Measurements from ENCODE around the gene LMF2. TPM values are rescaled to one million over a fixed set of nuclear protein-coding genes. Genes with fewer than 3 reads are reported as not detected.
A peak's percentile ranks its signal among the peaks of the same experiment; 100 is the strongest.

The LMF2 gene
- total RNA-seq, 2 experiments from 2014 or later: 98.6 to 138 TPM

DNA sequence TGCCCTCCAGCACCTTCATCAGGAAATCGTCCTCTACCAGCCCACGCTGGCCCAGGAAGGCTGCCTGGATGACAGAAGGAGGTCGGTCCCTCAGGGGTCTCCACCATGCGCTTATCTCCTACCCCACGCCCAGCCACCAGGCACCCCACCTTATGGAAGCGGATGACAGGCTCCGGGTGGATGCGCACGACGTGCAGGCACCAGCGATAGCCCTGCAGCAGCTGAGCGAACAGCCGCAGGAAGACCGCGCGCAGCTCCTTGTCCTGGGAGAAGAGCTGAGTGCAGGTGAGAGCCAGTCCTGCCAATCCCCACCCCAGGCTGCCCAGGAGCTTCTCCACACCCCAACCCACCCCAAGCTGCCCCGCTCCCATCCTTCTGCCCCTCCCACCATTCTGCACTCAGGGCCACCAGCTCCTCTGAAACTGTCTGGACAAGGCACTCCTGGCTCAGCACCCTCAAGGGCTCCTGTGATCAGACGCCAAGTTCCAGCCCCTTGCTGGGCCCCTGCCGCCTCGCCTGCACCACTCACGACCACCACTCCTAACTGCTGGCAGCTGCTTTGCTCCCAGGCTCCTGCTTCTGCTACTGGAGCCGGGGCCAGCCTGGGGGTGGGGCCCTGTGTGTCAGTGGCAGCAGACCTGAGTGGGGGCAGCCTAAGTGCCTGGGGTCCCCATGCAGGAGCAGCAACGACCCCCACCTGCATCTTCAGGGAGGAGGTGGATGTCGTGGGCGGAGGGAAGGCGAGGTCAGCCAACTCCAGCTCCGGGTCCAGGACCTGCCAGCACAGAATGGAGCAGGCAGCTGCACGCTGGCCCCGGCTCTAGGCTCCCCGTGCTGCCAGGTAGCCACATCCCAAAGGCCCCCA is 42.2 kb downstream of the LMF2 start:
- Mint-ChIP-seq H3K27me3 (no peaks in the 10 kb centered on the region), H3K36me3 (peaks cover 30% of the 10 kb centered on the region), H3K9me3 (ENCODE audit: low read depth) (no peaks in the 10 kb centered on the region), H3K27ac (no peak overlapping the region), H3K4me3 (no peak overlapping the region), H3K4me1 (peaks cover 35% of the 10 kb centered on the region)
- DNase-seq (no peak), ATAC-seq (no peak)
- CTCF ChIA-PET: interaction anchor here (0.7 kb wide), 2 partner anchors 43 to 57 kb away, joined by 3 read pairs; no protein-coding TSS in a partner anchor

- no peak overlapping the region for H3K27ac Mint-ChIP-seq
- H3K9me3 Mint-ChIP-seq (ENCODE audit: low read depth): no peaks in the 10 kb centered on the region
- no peaks in the 10 kb centered on the region for H3K27me3 Mint-ChIP-seq
- no peak for ATAC-seq
- H3K4me3 Mint-ChIP-seq: no peak overlapping the region
- DNase-seq: no peak
- H3K36me3 Mint-ChIP-seq: peaks cover 32% of the 10 kb centered on the region
- CTCF ChIA-PET: interaction anchor here (1.5 kb wide), 1 partner anchor 33 kb away, joined by 6 read pairs; no protein-coding TSS in a partner anchor
- H3K4me1 Mint-ChIP-seq: peaks cover 31% of the 10 kb centered on the region
These were observed 43.1 kb downstream of the LMF2 start for GRCh38 chr22:50464451-50464850.

GRCh38 chr22:50463188-50463900 is 44.2 kb downstream of the LMF2 start:
- Mint-ChIP-seq H3K36me3 (peaks cover 34% of the 10 kb centered on the region), H3K27me3 (no peaks in the 10 kb centered on the region), H3K27ac (no peak overlapping the region), H3K9me3 (ENCODE audit: low read depth) (no peaks in the 10 kb centered on the region), H3K4me1 (peaks cover 21% of the 10 kb centered on the region), H3K4me3 (no peak overlapping the region)
- ATAC-seq (no peak), DNase-seq (no peak)
- CTCF ChIA-PET: interaction anchor here (0.7 to 1.5 kb wide), 3 partner anchors 9 to 34 kb away, joined by 3 to 6 read pairs (median 3); no protein-coding TSS in a partner anchor

- CTCF ChIA-PET: no interaction called here
- no peak for DNase-seq
- Mint-ChIP-seq H3K27me3 (no peaks in the 10 kb centered on the region), H3K27ac (no peak overlapping the region), H3K9me3 (ENCODE audit: low read depth) (no peaks in the 10 kb centered on the region), H3K36me3 (peaks cover 37% of the 10 kb centered on the region), H3K4me1 (peaks cover 11% of the 10 kb centered on the region), H3K4me3 (no peak overlapping the region)
- ATAC-seq: no peak
These were observed 45.4 kb downstream of the LMF2 start for GRCh38 chr22:50461979-50462540.

- Mint-ChIP-seq H3K4me3 (no peak overlapping the region), H3K4me1 (peaks cover 7% of the 10 kb centered on the region), H3K36me3 (peaks cover 36% of the 10 kb centered on the region), H3K9me3 (ENCODE audit: low read depth) (no peaks in the 10 kb centered on the region), H3K27ac (no peak overlapping the region), H3K27me3 (no peaks in the 10 kb centered on the region)
- CTCF ChIA-PET: no interaction called here
- DNase-seq: no peak
- no peak for ATAC-seq
These were observed 46.0 kb downstream of the LMF2 start for GRCh38 chr22:50461536-50461935.

DNA sequence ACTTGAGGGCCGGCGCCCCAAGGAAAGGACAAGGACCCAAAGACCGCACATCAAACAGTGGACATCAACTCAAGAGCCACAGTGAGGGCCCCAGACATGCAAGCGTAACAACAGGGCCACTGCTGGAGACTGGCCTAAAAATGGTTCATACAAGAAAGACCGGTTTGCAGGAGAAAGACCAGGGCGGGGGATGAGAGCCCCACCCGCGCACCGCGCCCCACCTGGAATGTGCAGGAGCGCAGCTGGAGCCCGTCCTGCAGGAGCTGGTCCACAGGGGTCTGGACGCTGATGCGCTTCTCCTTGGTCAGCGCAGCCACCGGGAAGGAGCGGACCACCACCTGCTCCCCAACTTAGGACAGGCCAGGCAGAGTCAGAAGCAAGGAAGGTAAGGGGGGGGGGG is 46.6 kb downstream of the LMF2 start:
- no peak overlapping the region for H3K27ac Mint-ChIP-seq
- CTCF ChIA-PET: interaction anchor here (2.2 kb wide), 1 partner anchor 37 kb away, joined by 4 read pairs; no protein-coding TSS in a partner anchor
- H3K4me1 Mint-ChIP-seq: peaks cover 4% of the 10 kb centered on the region
- peaks cover 30% of the 10 kb centered on the region for H3K36me3 Mint-ChIP-seq
- no peak overlapping the region for H3K4me3 Mint-ChIP-seq
- DNase-seq: no peak
- H3K27me3 Mint-ChIP-seq: no peaks in the 10 kb centered on the region
- ATAC-seq: no peak
- H3K9me3 Mint-ChIP-seq (ENCODE audit: low read depth): no peaks in the 10 kb centered on the region

DNA sequence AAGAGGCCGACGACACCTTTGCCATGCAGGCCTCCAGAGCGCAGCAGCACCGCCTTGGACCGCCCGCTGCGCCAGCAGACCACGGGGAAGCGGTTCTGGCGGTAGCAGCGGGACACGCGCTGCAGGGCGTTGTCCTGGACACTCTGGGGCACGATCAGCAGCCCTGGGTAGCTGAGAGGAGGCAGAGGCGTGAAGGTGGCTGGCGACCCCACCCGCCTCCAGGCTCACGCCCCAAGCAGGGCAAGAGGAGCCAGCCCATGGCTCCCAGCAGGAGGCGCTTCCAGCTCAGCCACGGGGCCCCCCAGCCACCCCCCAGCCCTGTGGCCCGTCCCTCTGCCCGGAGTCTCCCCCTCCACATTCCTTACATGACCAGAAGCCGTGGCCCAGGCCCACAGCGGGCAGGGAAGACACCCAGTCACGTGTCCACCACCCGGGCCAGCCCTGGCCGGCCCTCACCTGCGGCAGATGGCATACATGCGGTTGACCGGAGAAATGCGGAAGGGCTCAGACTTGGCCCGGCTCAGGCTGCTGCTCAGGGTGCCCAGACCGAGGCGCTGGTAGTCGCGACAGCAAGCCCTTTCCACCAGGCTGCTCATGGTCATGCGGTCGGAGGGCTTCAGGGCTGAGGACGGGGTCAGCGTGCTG is 47.9 kb downstream of the LMF2 start:
- Mint-ChIP-seq H3K4me3 (no peak overlapping the region), H3K27ac (no peak overlapping the region), H3K9me3 (ENCODE audit: low read depth) (no peaks in the 10 kb centered on the region), H3K36me3 (peaks cover 31% of the 10 kb centered on the region), H3K4me1 (peaks cover 4% of the 10 kb centered on the region), H3K27me3 (no peaks in the 10 kb centered on the region)
- ATAC-seq (no peak), DNase-seq (no peak)
- CTCF ChIA-PET: interaction anchor here (0.8 to 2.2 kb wide), 4 partner anchors 9 to 39 kb away, joined by 3 to 5 read pairs (median 4); no protein-coding TSS in a partner anchor

DNA sequence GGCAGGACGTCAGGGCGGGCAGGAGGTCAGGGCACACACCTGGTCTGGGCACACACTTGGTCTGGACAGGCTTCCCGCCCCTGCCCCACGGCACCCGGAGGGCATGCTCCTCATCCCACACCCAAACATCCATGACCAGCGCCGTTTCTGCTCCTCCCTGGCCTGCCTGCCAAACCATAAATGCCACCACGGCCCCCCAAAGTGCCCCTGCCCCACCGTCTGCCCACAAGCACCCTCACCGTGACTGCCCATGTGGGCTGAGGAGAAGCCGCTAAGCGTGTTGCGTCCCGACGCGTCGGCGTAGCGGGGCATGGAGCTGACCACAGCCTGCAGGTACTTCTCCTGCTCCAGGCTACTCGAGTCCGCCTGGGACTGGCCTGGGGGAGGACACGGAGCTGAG is 48.5 kb downstream of the LMF2 start:
- no peak for DNase-seq
- CTCF ChIA-PET: interaction anchor here (1.6 to 2.5 kb wide), 3 partner anchors 9 to 39 kb away, joined by 4 to 10 read pairs (median 5); no protein-coding TSS in a partner anchor
- H3K4me3 Mint-ChIP-seq: no peak overlapping the region
- H3K27me3 Mint-ChIP-seq: no peaks in the 10 kb centered on the region
- H3K4me1 Mint-ChIP-seq: peaks cover 2% of the 10 kb centered on the region
- H3K9me3 Mint-ChIP-seq (ENCODE audit: low read depth): no peaks in the 10 kb centered on the region
- no peak overlapping the region for H3K27ac Mint-ChIP-seq
- no peak for ATAC-seq
- H3K36me3 Mint-ChIP-seq: peaks cover 27% of the 10 kb centered on the region

DNA sequence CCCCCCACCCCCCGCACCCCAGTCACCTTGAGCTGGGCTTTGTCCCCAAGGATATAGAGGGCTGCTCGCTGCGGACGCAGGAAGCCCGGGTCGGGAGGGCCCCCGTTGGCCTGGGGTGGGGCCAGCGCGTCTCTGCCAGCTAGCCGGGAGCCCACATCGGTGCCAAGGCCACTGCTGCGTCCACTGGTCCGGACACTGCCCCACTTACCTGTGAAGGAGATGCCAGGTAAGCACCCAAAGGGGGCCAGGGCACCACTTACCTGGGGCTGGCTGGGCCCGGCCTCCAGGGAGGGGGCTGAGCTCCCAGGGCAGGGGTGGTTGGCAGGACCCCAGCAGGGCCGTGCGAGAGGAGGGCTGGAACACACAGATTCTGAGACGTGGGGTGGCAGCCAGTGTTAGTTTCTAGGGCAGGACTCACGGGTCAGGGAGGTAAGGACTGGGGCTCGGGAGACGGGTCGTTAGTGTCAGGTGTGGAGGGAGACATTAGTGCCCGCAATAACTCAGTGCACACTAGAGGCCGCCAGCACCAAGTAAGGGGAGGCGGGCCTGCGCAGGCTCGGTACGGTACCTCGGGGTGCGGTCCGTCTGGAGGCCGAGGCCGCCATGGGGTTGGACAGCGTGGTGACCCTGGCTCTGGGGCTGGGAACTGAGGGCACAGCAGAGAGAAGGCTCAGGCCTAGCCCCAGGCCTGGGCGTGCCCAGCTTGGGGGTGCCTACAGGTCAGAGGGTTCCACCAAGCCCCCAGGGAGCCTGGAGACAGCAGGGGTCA is 50.9 kb downstream of the LMF2 start:
- H3K9me3 Mint-ChIP-seq (ENCODE audit: low read depth): no peaks in the 10 kb centered on the region
- H3K36me3 Mint-ChIP-seq: peaks cover 25% of the 10 kb centered on the region
- no peak overlapping the region for H3K4me3 Mint-ChIP-seq
- no peaks in the 10 kb centered on the region for H3K27me3 Mint-ChIP-seq
- DNase-seq (no peak), ATAC-seq (no peak)
- H3K27ac Mint-ChIP-seq: peak overlapping the region; percentile 18
- H3K4me1 Mint-ChIP-seq: peaks cover 9% of the 10 kb centered on the region
- CTCF ChIA-PET: interaction anchor here (1.0 to 2.5 kb wide), 5 partner anchors 9 to 69 kb away, joined by 3 to 11 read pairs (median 3); partner anchors contain the start of gene SCO2

- Mint-ChIP-seq H3K27me3 (no peaks in the 10 kb centered on the region), H3K36me3 (peaks cover 29% of the 10 kb centered on the region), H3K9me3 (ENCODE audit: low read depth) (no peaks in the 10 kb centered on the region), H3K4me1 (peaks cover 9% of the 10 kb centered on the region), H3K27ac (no peak overlapping the region), H3K4me3 (no peak overlapping the region)
- ATAC-seq: no peak
- DNase-seq: no peak
- CTCF ChIA-PET: interaction anchor here (1.0 to 2.5 kb wide), 3 partner anchors 12 to 69 kb away, joined by 3 to 11 read pairs (median 3); partner anchors contain the start of gene SCO2
These were observed 51.5 kb downstream of the LMF2 start for GRCh38 chr22:50456026-50456425.

DNA sequence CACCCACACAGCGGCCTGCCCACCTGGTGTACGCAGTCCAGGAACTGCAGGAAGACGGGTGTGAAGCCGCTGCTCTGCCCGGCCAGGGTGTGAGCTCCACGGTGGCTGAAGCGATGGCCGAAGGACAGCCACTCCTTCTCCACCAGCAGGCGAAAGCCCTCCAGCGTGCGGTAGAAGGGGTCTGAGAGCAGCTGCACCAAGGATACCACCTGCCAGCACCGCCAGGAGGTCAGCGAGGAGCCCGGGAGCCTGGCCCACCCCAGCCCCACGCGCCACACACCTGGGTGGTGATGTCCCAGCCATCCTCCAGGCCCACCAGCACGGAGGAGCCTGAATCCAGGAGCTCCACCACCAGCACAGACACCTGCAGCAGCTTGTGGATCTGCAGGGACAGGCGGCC is 52.3 kb downstream of the LMF2 start:
- H3K4me1 Mint-ChIP-seq: peaks cover 9% of the 10 kb centered on the region
- CTCF ChIA-PET: interaction anchor here (2.5 kb wide), 1 partner anchor 43 kb away, joined by 11 read pairs; no protein-coding TSS in a partner anchor
- H3K27ac Mint-ChIP-seq: no peak overlapping the region
- no peak for DNase-seq
- no peaks in the 10 kb centered on the region for H3K9me3 Mint-ChIP-seq (ENCODE audit: low read depth)
- H3K27me3 Mint-ChIP-seq: no peaks in the 10 kb centered on the region
- peaks cover 26% of the 10 kb centered on the region for H3K36me3 Mint-ChIP-seq
- no peak for ATAC-seq
- no peak overlapping the region for H3K4me3 Mint-ChIP-seq

DNA sequence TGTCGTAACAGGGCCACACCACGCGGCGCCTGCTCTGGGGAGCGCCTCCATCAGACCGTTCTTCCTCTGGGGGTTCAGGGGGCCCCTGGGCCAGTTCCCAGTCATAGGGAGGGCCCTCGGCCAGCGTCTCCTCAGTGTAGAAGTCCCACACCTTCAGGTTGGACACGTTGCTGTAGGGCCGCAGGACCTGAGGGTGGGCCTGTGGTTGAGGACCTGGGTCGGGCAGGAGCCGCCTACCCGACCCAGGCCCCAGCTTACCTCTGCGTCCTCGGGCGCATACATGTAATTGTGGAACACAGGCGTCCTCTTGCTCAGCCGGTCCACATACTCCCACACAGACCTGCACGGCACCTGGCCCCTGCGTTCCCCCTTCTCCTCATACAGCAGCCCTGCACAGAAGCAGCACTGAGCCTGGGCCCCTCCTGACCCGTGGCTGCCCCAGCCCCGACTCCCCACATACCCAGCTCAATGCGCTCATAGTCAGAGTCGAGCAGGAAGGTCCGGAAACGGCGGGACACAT is 52.9 kb downstream of the LMF2 start:
- no peak for DNase-seq
- H3K4me3 Mint-ChIP-seq: no peak overlapping the region
- CTCF ChIA-PET: interaction anchor here (0.7 to 2.5 kb wide), 2 partner anchors 9 to 43 kb away, joined by 3 to 11 read pairs; no protein-coding TSS in a partner anchor
- ATAC-seq: peak; percentile 21
- H3K4me1 Mint-ChIP-seq: peaks cover 9% of the 10 kb centered on the region
- no peaks in the 10 kb centered on the region for H3K9me3 Mint-ChIP-seq (ENCODE audit: low read depth)
- H3K27ac Mint-ChIP-seq: no peak overlapping the region
- H3K27me3 Mint-ChIP-seq: no peaks in the 10 kb centered on the region
- H3K36me3 Mint-ChIP-seq: peaks cover 25% of the 10 kb centered on the region
